ENCODE measurements around the gene CDX1.

CDX1 gene

DNA sequence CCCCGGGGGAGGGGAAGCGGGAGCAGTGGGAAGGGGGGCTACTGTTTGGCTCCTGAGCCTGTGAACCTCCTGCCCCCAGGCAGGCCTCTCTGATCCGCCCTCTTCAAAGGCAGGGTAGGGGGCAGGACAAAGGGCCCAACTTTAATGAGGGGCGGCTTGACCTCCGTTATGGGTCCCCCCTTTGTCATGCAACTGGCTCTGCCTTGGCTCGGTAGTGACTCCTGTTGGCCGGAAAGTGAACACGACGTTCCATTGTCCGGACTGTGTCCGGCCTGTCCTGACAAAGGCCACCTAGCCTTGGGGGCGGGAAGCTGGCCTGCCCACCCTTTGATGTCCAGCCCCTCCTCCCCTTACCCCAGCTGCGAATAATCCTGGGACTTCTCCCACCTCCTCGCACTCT is 1.3 kb downstream of the CDX1 start:
- H3K9me3 ChIP-seq (ENCODE audit: control insufficient read depth, insufficient read depth, low read length), result no peaks in the 10 kb centered on the region
- H3K9ac ChIP-seq (ENCODE audit: low read depth, low read length), result no peak overlapping the region
- H3K4me3 ChIP-seq (ENCODE audit: low read depth, low read length), result peak overlapping the region; percentile 4; the same call in 1 of the 2 replicates
- no peak overlapping the region for H3K27ac ChIP-seq (ENCODE audit: low read depth, low read length)
- H3K27me3 ChIP-seq (ENCODE audit: control insufficient read depth, insufficient read depth, low read length), result peaks cover 98% of the 10 kb centered on the region
- H3K4me1 ChIP-seq (ENCODE audit: control insufficient read depth, insufficient read depth, low read length), result peaks cover 10% of the 10 kb centered on the region; the same call in 1 of the 2 replicates
- no peaks in the 10 kb centered on the region for H3K36me3 ChIP-seq (ENCODE audit: control insufficient read depth, insufficient read depth, low read length)

DNA sequence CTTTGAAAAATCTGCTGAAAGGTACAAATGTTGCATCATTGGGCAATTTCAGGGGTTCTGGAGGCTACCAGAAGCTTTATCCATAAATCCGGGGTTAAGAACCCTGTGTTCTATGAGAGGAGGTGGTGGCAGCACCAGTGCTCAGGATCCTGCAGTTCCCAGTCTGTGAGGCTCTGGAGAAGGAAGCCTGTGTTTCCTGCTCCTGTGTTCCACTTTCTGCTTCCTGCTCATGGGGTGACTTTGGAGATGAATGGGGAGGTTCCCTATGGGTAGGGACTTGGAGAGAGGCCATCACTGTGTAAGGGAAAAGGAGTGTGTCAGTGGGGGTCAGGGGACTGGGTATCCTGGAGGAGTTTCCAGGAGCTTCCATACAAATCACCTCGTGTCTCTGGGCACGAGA is 2.3 kb downstream of the CDX1 start:
- H3K4me3 ChIP-seq (ENCODE audit: low read depth, low read length), result no peak overlapping the region
- H3K9me3 ChIP-seq (ENCODE audit: control insufficient read depth, insufficient read depth, low read length), result no peaks in the 10 kb centered on the region
- H3K27me3 ChIP-seq (ENCODE audit: control insufficient read depth, insufficient read depth, low read length), result peaks cover 99% of the 10 kb centered on the region

DNA sequence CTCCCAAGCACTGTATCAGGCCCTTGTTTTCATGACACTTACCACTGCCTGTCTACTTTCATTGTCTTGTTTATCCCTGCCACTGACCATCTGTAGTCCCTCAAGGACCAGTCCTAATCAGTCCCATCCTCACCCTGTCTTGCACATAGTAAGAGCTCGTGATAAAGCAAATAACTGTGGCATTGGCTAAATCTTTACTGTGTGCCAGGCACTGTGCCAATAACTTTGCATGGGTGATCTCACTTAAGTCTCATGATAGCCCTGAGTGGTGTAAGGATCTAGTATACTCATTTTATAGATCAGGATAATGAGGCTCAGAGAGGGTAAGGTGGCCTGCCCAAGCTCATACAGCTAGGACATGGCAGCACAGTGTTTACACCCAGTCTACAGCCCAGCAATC is 5.6 kb downstream of the CDX1 start:
- Histone ChIP-seq H3K9ac (ENCODE audit: low read depth, low read length) (no peak overlapping the region), H3K4me1 (ENCODE audit: control insufficient read depth, insufficient read depth, low read length) (peaks cover 6% of the 10 kb centered on the region; the same call in 1 of the 2 replicates), H3K4me3 (ENCODE audit: low read depth, low read length) (no peak overlapping the region), H3K36me3 (ENCODE audit: control insufficient read depth, insufficient read depth, low read length) (no peaks in the 10 kb centered on the region), H3K9me3 (ENCODE audit: control insufficient read depth, insufficient read depth, low read length) (no peaks in the 10 kb centered on the region), H3K27me3 (ENCODE audit: control insufficient read depth, insufficient read depth, low read length) (peaks cover 76% of the 10 kb centered on the region), H3K27ac (ENCODE audit: low read depth, low read length) (no peak overlapping the region)

More for the DNA sequence above, 2.3 kb downstream of the CDX1 start:
- Histone ChIP-seq H3K27ac (ENCODE audit: low read depth, low read length) (no peak overlapping the region), H3K9ac (ENCODE audit: low read depth, low read length) (no peak overlapping the region), H3K4me1 (ENCODE audit: control insufficient read depth, insufficient read depth, low read length) (peaks cover 10% of the 10 kb centered on the region; the same call in 1 of the 2 replicates), H3K36me3 (ENCODE audit: control insufficient read depth, insufficient read depth, low read length) (no peaks in the 10 kb centered on the region)

DNA sequence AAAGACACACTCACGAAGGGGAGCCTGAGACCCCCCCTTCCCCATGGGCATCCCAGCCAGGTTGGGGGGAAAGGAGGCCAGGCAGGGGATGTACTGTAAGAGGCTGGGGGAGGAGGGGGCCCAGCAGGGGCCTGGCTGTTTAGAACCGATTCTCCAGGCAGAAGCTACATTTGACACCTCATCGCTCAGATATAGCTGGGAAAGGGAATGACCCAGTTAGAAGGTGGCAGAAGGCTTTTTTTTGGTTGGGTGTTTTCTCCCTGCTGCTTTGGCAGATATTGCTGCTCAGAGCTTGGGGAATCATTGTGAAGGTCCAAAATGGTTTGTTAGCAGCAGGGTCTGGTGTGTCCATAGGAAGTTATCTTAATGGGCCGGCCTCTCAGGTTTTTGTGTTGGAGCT is 6.0 kb downstream of the CDX1 start:
- Histone ChIP-seq H3K9me3 (ENCODE audit: control insufficient read depth, insufficient read depth, low read length) (no peaks in the 10 kb centered on the region), H3K4me1 (ENCODE audit: control insufficient read depth, insufficient read depth, low read length) (peaks cover 2% of the 10 kb centered on the region; the same call in 1 of the 2 replicates), H3K27me3 (ENCODE audit: control insufficient read depth, insufficient read depth, low read length) (peaks cover 72% of the 10 kb centered on the region), H3K27ac (ENCODE audit: low read depth, low read length) (no peak overlapping the region), H3K4me3 (ENCODE audit: low read depth, low read length) (no peak overlapping the region), H3K36me3 (ENCODE audit: control insufficient read depth, insufficient read depth, low read length) (no peaks in the 10 kb centered on the region), H3K9ac (ENCODE audit: low read depth, low read length) (no peak overlapping the region)

DNA sequence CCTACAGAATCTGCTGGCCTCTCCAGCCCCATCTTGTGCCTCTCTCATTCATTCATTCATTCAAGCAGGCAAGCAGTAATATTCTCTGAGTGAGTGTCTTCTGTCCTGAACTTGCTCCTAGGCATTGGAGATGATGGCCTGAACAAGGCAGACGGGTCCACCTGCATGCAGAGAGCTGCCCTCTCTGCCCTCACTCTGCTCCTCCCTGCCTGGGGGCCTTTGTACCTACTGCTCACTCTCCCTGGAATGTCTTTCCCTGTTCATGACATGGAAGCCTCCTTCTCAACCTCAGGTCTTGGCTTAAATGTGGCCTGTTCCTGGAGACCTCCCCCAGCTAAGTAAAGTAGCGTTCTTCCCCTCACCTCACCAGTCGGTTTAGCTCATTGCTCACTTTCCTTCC is 6.6 kb downstream of the CDX1 start:
- Histone ChIP-seq H3K4me3 (ENCODE audit: low read depth, low read length) (no peak overlapping the region), H3K36me3 (ENCODE audit: control insufficient read depth, insufficient read depth, low read length) (no peaks in the 10 kb centered on the region), H3K9me3 (ENCODE audit: control insufficient read depth, insufficient read depth, low read length) (no peaks in the 10 kb centered on the region), H3K27ac (ENCODE audit: low read depth, low read length) (no peak overlapping the region), H3K9ac (ENCODE audit: low read depth, low read length) (no peak overlapping the region), H3K27me3 (ENCODE audit: control insufficient read depth, insufficient read depth, low read length) (peaks cover 66% of the 10 kb centered on the region), H3K4me1 (ENCODE audit: control insufficient read depth, insufficient read depth, low read length) (no peaks in the 10 kb centered on the region)

DNA sequence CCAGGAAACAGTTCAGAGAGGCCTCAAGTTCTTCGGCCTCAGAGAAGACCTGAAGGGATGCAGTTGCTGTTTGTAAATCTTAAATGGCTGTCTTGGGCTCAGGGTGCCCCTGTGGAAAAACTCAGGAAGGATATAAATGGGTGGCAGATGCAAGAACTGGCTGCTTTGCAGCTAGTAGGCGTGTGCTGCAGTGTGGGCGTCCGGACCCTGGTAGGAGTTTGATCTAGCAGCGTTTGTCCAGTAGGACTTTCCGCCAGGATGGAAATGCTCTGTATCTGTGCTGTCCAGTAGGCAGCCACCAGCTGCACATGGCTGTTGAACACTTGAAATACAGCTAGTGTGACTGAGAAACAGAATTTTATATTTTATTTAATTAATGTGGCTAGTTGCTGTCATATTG is 7.7 kb downstream of the CDX1 start:
- Histone ChIP-seq H3K4me3 (ENCODE audit: low read depth, low read length) (no peak overlapping the region), H3K27me3 (ENCODE audit: control insufficient read depth, insufficient read depth, low read length) (peaks cover 55% of the 10 kb centered on the region), H3K9me3 (ENCODE audit: control insufficient read depth, insufficient read depth, low read length) (no peaks in the 10 kb centered on the region), H3K27ac (ENCODE audit: low read depth, low read length) (no peak overlapping the region), H3K4me1 (ENCODE audit: control insufficient read depth, insufficient read depth, low read length) (no peaks in the 10 kb centered on the region), H3K9ac (ENCODE audit: low read depth, low read length) (no peak overlapping the region), H3K36me3 (ENCODE audit: control insufficient read depth, insufficient read depth, low read length) (no peaks in the 10 kb centered on the region)

DNA sequence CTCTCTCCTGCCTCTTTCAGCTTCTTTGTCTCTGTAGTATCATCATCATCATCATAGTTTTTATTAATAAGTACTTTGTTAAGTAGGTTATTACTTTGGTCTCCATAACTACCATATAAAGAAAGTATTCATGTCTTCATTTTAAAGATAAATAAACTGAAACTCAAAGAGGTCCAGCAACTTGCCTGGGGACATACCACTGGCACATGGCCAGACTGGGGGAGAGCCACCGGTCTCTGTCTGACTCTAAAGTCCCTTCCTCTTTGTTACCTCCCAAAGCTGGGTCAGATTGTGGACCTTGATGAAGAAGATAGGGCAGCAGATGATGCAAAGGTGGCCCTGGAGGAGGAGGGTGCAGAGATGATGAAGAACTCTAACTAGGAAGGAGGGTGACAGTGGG is 8.5 kb downstream of the CDX1 start:
- Histone ChIP-seq H3K36me3 (ENCODE audit: control insufficient read depth, insufficient read depth, low read length) (no peaks in the 10 kb centered on the region), H3K9me3 (ENCODE audit: control insufficient read depth, insufficient read depth, low read length) (no peaks in the 10 kb centered on the region), H3K9ac (ENCODE audit: low read depth, low read length) (no peak overlapping the region), H3K4me3 (ENCODE audit: low read depth, low read length) (no peak overlapping the region), H3K4me1 (ENCODE audit: control insufficient read depth, insufficient read depth, low read length) (no peaks in the 10 kb centered on the region), H3K27ac (ENCODE audit: low read depth, low read length) (no peak overlapping the region), H3K27me3 (ENCODE audit: control insufficient read depth, insufficient read depth, low read length) (peaks cover 47% of the 10 kb centered on the region)

DNA sequence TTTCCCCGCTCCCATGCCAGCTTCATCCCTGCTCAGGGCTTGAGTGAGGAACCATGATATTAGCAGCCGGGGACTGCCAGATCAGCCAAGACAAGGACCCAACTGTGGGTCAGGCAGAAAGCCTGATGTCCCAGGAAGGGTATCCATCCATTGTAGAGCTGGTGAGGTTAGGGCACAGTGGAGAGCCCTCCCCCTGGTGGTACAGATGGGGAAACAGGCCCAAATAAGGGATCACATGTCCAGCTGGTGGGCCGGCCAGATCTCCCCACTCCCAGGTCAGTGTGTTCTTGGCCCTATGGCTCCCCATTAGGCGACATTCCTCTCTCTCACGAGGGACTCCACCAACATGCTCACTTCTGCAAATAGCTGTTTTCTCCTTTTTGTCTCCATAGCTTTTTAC is 9.0 kb downstream of the CDX1 start:
- Histone ChIP-seq H3K9me3 (ENCODE audit: control insufficient read depth, insufficient read depth, low read length) (no peaks in the 10 kb centered on the region), H3K36me3 (ENCODE audit: control insufficient read depth, insufficient read depth, low read length) (no peaks in the 10 kb centered on the region), H3K4me3 (ENCODE audit: low read depth, low read length) (no peak overlapping the region), H3K9ac (ENCODE audit: low read depth, low read length) (no peak overlapping the region), H3K4me1 (ENCODE audit: control insufficient read depth, insufficient read depth, low read length) (no peaks in the 10 kb centered on the region), H3K27ac (ENCODE audit: low read depth, low read length) (no peak overlapping the region), H3K27me3 (ENCODE audit: control insufficient read depth, insufficient read depth, low read length) (peaks cover 42% of the 10 kb centered on the region)

DNA sequence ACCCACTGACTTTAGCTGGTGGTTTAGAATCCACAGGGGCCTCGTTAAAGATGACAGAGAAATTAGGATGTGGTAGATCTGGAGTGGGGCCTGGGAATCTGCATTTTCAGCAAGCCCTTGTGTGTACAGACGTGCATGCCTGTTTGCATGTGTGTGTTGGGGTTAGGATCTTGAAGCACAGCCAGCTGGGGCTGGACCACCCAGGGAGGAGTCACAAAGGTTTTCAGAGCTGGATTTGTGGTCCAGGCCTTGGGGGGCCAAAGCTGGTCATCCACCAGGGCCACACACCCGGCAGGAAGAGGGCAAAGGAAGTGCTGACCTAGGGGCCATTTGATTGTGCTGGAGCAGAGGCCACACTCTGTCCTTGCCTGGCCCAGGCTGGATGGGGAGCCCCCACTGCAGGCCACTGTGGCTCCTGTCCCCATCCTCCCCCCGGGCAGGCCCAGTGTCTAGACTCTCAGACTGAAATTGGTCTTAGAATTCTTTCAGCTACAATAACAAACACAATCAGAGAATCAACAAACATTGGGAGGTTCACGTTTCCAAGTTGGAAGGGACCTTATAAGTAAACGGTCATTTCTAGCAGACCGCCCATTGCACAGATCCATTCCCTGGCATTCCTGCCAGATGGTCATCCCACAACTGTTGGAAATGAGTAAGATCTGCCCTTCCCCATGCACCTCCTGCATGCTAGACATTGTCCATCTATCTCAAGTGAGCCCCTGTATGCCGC is 10.3 kb downstream of the CDX1 start:
- Histone ChIP-seq H3K4me1 (ENCODE audit: control insufficient read depth, insufficient read depth, low read length) (no peaks in the 10 kb centered on the region), H3K9me3 (ENCODE audit: control insufficient read depth, insufficient read depth, low read length) (no peaks in the 10 kb centered on the region), H3K4me3 (ENCODE audit: low read depth, low read length) (no peak overlapping the region), H3K27ac (ENCODE audit: low read depth, low read length) (no peak overlapping the region), H3K36me3 (ENCODE audit: control insufficient read depth, insufficient read depth, low read length) (no peaks in the 10 kb centered on the region), H3K27me3 (ENCODE audit: control insufficient read depth, insufficient read depth, low read length) (peaks cover 30% of the 10 kb centered on the region), H3K9ac (ENCODE audit: low read depth, low read length) (no peak overlapping the region)

DNA sequence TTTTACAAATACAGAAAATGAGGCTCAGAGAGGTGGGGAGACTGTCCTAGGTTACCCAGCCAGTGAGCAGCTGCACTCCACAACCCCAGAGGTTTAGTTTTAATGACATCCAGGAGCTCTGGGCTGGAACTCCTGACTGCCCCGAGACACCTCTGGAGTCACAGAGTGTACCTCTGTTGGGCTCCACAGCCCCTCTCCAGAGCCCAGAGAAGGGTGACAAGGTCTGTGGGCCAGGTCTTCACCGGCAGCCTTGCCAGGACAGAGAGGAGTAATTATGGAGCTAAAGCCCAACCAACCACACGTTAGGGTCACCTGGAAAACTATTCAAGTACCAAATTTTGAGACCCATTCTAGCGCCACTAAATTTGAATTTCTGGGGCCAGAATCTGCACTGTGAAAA is 11.1 kb downstream of the CDX1 start:
- no peak overlapping the region for H3K27ac ChIP-seq (ENCODE audit: low read depth, low read length)
- H3K9me3 ChIP-seq (ENCODE audit: control insufficient read depth, insufficient read depth, low read length), result no peaks in the 10 kb centered on the region
- no peaks in the 10 kb centered on the region for H3K36me3 ChIP-seq (ENCODE audit: control insufficient read depth, insufficient read depth, low read length)
- H3K27me3 ChIP-seq (ENCODE audit: control insufficient read depth, insufficient read depth, low read length), result peaks cover 21% of the 10 kb centered on the region
- no peaks in the 10 kb centered on the region for H3K4me1 ChIP-seq (ENCODE audit: control insufficient read depth, insufficient read depth, low read length)
- H3K4me3 ChIP-seq (ENCODE audit: low read depth, low read length), result no peak overlapping the region
- no peak overlapping the region for H3K9ac ChIP-seq (ENCODE audit: low read depth, low read length)

DNA sequence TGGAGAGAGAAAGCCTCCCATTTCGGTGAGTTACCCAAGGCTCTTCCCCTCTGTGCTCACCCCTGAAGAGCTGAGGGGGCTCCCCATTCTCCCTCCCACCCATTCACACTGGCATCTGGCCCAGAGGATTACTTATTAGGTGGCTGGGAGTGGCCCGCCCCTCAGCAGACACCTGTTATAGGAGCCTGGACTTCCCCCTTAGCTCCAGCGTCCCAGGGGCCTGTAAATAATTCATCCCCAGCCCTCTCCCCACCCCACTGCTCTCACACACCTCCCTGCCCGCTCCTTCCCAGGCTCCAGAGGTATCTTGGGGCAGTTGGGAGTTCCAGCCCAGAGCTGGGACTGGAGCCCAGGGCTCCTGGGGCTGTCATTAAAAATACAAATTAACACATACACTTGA is 11.7 kb downstream of the CDX1 start:
- Histone ChIP-seq H3K4me1 (ENCODE audit: control insufficient read depth, insufficient read depth, low read length) (no peaks in the 10 kb centered on the region), H3K27ac (ENCODE audit: low read depth, low read length) (no peak overlapping the region), H3K9me3 (ENCODE audit: control insufficient read depth, insufficient read depth, low read length) (no peaks in the 10 kb centered on the region), H3K27me3 (ENCODE audit: control insufficient read depth, insufficient read depth, low read length) (peaks cover 16% of the 10 kb centered on the region), H3K36me3 (ENCODE audit: control insufficient read depth, insufficient read depth, low read length) (no peaks in the 10 kb centered on the region), H3K9ac (ENCODE audit: low read depth, low read length) (no peak overlapping the region), H3K4me3 (ENCODE audit: low read depth, low read length) (no peak overlapping the region)

Data from HUES48 (cell line).